Stimulated activated CD8-positive, alpha-beta memory T cell treated with anti-CD3 and anti-CD28 coated beads, Interleukin-15, amount 100 ng/mL, for 24 hours (primary cell): ENCODE data around the gene CACHD1.

ENCODE experiments used
- DNase-seq: peaks from one replicate; pipeline ENCODE4 v3.0.0-alpha.2; 2020; ENCODE audit warnings: low read depth

CACHD1 gene

DNA sequence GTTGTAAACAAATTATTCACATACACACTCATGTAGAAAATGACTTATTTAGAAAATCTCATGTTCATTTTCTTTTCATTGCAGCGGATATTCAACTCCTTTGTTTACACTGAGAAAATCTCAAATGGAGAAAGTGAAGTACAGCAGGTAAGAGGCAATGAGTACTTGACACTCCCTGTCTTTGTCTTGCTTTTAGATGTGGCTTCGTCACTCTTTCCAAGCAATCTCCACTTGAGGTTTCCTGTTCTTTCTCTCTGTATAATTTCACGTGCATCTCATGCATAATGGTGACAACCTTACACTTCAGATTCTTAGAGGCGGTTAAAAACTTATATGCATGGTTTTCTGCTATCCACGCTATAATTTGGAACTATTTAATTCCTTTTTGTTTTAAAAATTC is 80.6 kb downstream of the CACHD1 start:
- DNase-seq = no peak

DNA sequence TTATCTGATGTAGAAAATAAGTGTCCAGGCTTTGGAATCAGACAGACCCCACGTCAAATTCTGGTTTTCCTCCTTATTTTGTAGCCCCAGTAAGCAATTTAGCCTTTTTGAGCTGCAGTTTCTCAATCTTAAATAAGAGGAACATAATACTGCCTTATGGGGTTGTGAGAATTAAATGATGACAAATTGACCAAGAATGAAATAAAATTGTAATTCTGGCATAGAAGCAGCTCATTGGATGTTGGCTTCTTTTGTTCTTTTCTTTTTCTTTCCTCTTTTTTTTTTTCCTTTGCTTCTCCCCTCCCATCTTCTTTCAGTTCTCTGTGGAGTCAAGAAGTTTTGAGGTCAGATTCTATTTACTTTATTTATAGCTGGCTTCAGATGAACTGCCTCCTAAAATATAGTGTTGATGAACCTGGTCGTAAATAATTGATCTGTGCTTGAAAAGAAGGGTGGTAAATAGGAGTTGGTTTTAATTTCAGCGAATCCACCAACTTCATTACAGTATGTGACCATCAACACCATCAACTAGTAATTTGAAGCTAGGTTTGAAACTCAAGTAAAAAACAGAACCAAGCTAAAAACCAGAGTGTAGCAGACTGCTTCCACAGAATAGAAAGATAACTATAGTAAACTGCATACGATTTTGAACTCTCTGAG is 81.1 kb downstream of the CACHD1 start:
- no peak for DNase-seq

DNA sequence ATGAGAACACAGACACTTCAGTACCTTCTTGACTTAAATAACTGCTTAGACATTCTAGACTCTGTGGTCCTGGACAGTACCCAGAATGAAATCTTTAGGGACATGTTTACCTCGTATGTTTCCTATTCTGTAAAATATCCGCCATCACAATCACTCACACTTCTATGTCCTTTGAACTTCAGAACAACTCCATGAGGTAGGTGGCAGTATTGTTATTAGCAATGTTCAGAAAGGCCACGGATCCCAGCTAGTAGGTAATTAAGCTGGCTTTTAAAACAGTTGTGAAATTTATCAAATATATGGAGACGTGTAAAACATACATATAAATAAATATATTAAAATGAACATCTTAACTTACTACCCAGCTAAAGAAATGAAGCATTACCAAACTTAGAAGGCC is 83.4 kb downstream of the CACHD1 start:
- no peak for DNase-seq

DNA sequence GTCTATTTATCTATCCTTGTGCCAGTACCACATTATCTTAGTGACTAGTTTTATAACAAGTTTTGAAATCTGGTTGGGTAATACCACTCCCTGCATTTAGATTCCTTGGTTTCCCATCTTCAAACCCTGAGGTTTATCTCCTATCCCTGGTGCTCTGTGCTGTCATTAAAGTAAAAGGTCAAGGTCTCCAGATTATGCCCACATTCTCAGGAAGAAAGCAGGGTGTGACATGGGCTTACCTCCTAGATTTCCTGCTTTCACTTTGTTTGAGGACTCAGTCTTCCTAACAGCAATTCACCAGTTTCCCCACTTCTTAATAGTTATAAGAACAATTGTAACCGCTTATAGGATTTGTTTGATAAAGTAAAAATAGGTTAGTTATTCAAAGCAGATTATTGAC is 86.0 kb downstream of the CACHD1 start:
- no peak for DNase-seq

DNA sequence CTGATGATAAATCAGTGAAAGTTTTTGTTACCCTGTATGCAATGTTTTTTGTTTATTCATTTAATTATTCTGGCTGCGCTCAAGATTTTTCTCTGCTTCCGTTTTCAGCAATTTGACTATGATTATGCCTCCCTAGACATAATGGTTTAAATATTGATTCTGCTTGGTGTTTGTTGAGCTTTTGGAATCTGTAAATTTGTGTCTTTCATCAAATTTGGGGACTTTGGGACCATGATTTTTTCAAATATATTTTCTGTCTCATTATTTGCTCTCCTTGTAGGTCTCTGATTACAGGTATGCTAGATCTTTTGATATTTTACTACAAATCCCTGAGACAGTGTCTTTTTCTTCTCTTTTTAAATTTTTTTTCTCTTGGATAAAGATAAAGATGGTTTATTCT is 92.1 kb downstream of the CACHD1 start:
- DNase-seq = no peak

DNA sequence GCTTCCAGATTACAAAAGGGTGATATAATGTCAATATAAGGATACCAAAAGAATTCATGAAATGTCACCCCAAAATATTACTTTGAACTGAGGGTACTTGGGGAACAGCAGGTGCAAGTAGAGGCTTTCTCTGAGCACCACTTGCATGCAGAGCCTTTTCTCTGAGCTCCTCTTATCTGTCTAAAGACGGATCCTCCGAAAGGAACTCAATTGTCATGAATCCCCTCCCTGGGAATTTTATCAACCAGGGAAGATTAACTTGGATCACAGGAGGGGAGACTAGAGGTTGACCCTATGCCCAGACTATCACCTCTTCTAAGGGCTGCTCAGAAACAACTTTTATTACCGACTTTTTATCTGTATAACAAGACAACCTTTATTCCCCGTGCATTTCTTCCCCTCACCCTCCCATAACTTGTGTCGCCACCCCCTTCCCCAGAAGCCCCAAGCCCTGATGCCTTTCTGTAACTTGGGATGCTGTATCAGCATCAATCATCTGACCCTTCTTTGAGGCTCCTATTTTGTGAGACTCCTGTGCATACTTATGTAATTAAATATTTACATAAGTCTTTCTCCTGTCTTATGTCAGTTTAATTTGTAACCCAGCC is 94.1 kb downstream of the CACHD1 start:
- DNase-seq = no peak

DNA sequence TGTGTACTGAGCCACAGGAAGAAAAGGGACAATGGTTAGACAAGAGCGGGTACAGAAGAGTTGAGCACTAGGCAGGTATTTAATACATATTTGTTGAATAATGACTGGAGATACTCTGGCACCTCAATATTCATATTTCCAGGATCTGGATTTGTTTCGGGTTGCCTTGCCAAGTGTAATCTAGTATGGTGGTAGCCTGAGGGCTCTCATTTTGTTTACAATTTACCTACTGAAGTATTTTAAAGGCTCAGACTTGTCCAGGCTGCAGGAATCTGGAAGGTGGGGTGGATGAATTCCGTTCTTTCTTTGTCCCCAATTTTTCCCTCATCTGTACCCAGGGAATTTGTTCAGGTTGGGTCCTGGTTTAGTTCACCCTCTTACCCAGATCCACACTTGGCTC is 95.0 kb downstream of the CACHD1 start:
- DNase-seq = no peak

DNA sequence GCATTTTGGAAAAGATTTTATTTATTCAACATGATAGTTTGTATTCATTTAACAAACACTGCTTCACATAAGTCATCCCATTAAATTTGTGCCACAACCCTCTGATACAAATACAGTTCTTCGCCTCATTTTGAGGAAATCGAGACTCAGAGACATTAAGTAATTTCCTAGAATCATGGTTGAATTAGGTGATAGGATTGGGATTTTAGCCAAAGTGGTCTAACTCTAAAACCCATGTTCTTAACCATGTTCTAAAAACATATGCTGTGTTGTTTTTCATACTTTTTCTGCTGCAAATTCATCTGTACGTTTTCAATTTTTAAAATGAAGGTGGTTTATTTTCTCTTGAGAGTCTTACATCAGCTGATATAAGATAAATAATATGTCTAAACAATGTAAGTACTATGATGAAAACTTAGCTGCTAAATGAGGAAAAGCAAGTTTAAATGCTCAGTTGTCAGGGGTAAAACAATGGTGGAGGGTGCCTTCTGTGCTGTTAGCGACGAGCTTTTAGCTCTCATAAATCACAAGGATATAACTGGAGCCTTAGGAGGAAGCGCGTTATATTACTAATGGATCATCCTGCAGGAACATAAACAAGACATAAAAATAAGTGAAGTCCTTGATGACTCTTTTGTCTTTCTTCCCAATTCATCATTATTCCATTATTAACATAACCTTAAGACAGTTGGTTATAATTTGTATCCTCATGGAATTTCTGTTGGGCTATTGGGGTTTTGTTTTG is 97.7 kb downstream of the CACHD1 start:
- DNase-seq = no peak

DNA sequence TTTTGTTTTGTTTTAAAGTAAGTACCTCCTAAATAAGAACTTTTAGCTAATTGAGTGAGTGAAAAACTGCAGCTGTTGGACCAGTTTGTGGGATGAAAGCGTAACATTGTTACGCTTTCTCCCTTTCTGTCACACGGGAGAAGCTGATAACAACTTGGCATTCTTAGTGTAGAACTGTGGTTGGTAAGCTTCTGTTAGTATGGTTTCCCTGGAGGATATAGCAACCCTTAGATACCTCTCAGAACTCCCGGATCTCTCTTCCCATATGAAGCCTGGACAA is 98.2 kb downstream of the CACHD1 start:
- no peak for DNase-seq

DNA sequence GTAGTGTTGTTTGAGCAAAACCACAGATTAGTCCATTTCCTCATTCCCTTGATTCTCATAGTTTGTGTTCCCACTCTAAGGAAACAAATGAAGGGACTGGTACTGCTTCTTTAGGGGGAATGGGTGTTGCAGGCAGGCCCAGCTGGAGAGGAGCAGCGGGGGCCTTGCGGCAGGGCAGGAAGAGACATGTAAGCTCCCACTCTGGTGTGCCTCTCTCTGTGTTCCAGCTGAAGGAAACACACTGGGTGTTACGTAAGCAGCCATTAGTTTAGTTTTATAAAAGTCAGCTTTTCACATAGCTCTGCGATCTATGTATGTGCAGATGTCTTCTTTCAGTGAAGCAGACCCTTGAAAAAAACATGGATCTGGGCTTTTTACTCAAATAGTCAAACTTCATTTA is 99.5 kb downstream of the CACHD1 start:
- no peak for DNase-seq

DNA sequence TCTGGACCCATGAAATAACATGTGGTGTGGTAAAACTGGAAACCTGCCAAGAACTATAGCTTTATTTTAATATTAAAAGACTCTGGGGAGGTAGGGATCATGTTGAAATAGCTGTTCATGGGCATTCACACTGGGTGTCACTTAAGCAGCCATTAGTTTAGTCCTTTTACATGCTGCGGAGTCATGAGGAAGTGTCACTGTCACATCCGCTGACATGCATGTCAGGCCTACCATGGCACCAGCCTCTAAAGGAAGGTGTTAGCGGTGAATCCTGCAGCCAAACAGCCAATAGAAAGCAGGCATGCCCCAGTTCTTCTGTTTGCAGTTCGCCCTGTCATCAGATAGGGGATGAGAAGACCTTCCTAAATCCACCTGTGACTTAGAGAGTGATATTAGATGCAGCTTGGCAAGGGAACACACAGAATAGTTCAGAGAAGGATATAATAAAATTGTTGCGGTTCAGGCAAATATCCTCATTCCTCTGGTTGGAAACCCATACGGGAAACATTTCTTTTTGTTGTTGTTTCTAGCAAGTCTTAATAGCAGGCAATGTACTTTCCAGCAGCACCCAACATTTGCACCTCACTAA is 100.4 kb downstream of the CACHD1 start:
- no peak for DNase-seq

DNA sequence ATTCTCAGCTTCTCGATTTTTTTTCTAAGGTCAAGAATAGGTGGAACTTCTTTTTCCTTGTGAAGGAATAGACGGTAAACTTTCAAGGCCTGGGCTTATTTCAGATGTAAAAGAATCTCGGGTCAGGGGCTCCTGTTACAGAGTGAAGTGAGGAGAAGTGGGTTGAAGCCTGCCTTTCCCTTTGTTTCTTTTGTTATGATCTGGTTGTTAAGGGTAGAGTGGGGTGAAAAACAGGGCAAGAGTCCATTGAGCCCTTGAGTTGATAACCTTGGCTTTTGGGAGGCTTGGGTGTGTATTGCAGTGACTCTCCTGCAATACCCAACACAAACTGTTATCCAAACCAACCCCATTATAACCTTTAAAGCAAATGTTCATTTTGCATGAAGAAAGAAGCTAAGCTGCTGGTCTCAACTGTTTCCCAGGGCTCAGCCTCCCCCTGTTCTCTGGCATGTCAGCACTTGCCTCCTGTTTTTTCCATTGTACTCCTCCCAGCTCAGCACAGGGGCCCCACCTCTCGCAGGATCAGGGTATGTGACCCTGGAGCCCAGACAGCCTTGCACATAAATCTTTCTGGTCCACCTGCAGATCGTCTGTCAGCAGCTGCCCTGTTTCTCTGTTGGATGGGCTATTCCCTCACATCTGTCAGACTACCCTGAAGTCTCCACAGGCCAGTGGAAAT is 102.4 kb downstream of the CACHD1 start:
- DNase-seq = no peak

DNA sequence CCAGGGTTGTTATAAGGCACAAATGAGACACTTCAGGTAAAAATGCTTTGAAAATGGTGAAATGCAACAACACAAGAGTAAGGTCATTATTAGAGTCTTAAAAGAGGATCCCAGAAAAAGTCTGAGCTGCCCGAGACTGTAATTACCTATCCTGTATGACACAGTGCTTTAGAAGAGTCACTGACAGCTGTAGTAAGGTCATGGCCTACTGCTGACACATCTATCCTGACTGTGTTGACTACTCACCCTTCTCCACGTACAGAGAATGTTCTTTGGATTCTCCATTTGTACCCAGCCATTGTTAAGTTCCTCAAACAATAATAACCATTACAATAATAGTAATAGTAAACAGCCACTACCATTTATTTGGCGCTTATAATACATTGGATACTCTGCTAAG is 104.4 kb downstream of the CACHD1 start:
- no peak for DNase-seq

DNA sequence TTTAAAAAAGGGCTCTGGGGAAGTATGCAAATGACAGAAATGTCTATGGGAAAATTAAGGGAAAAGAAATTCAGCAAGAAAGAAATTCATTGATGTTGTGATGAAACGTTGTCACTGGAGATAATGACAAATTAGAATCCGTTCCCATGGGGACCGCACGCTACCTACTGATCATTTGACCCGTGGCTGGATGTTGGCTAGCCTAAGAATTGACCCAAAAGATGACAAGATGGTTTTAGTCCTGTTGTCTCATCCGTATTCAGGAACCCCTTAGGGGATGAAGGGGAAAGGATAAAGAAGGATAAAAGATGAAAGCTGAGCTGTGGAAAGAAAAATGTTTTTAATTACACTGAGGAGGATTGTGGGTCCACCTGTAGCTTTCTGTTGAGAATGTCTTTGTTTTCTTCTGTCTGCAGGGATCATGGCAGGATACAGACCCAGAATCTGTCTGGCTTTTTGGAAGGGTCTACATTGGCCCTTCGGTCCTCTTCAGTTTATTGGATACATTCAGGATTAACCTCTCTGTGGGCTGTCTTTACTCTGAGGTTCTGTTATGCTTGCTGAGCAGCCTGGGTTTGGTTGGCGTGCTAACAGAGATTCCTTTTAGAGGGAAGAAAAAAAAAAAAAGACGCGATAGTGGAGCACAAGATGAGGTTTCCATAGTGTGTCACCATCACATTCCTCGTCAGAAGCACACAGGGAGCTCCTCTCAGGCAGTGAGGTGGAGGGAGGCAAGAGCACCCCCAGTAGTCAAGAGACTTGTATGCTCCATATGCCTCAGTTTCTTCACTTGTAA is 106.2 kb downstream of the CACHD1 start:
- DNase-seq = no peak

DNA sequence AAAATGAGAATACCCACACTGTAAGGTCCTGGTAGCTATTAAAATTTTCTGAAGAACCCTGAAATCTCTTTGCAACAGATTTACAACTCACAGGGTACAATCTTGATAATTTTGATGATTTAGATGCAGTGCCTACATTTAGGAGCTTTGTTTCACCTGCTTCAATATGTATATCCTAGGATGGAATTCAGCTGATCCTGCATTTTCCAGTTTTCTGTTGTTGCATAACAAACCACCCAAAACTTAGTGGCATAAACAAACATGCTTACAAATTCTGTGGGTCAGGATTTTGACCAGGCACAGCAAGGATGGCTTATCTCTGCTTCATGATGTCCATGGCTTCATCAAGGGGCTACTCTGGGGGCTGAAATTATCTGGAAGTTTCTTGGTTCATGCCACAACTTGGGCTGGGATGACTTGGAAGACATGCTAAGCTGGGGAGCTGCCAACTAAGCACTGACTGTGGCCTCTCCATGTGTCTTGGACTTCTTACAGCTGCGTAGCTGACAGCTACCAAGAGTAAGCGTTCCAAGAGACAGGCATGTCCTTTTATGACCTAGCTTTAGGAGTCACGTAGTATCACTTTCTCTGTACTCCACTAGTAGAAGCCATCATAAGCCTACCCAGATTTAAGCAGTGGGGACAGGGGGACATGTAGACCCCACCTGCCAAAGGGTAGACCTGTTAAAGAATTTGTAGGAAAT is 108.5 kb downstream of the CACHD1 start:
- no peak for DNase-seq

DNA sequence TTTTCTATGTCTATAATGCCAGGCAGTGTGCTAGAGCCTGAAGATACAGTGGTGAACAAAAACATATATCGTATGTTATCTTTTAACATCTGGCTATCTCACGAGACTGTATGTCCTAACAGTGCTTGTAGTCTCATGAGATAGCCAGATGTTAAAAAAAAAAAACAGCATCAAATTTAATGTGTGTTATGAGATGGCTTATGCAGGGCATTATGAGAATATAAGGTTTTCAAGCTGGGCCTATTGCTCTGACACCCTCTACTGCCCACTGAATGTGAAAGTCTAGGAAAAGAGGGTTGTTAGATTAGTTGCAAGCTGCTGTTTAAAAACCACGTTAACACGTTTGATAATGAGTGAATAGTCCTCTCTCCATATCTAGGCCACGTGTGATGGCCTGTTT is 109.8 kb downstream of the CACHD1 start:
- no peak for DNase-seq

DNA sequence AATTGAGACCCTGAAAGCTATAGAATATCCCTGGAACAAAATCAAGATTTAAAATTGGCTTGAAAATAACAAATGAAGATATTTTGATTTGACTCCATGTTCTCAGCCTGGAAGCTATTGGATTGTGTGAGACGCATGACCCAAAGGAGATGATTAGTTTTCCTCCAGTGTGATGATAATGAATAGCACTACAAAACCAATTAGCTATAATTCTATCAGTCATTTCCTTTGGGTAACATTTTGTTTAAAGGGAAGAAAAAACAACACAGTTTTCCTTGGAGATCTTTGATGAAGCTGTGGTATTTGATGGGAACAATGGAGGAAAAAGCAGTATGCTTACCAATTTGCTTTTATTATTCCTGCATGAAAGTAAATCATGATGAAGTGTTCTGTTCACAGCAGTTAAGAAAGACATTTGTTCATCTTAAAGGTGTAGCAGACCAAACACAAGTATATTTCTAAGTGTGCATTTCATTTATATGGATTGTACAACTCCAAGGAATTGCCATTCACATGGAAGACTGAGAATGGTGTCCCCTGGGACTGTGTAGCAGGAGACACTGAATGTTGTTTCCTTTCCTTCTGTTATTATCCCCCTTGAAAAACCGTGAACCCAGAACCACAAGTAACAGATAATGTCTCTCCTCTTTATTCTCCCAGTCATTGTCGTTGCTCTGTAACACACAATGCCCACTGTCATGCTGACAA is 111.4 kb downstream of the CACHD1 start:
- no peak for DNase-seq

DNA sequence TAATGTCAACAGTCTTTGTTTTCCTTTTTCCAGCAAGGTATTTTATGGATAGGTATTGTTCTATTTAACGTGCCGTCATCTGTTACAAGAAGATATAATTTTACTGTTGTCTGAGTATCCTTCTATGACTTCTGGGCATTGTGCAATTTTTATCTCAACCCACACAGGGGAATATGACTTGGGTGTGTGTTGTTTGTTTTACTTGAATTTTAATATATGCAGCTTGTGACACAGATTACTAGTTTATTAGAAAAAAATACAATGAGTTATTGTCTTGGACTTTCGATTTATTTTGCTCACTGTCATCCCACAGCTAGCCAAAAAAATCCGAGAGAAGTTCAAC is 111.9 kb downstream of the CACHD1 start:
- no peak for DNase-seq

DNA sequence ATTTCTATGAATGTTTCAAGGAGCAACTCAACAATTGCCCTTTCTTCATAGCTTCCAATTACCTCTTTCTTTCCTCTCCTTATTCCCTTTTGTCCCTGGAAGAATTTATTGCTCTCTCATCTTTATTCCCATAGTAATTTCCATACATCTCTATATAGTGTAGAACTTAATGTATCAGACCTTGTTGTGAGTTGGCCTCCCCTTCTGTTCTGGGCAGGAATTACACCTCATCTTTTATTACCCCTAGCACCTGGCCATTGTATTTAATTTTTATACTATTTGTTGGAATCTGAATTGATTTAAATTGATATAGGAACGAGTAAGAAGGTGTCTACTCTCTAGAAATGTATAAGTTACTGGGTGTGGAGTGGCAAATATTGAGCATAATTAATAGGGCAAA is 114.5 kb downstream of the CACHD1 start:
- DNase-seq = no peak

DNA sequence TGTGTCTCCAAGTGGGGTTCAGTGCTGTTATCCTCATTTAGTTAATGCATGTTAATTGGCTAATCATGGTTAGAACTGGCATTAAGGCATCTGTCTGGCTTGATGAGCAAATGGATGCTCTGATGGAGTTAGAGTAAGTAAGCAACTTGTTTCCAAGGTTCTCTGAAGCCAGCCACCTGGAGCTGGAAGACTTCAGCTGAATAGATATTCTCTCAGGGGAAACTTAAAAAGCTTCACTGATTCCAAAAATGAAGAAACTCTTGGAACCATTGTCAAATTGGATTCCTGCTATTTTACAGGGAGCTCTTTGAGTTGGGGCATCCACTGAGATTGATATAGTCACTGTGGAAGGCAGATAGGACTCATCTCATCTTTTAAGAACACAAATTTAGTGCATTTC is 118.9 kb downstream of the CACHD1 start:
- no peak for DNase-seq

DNA sequence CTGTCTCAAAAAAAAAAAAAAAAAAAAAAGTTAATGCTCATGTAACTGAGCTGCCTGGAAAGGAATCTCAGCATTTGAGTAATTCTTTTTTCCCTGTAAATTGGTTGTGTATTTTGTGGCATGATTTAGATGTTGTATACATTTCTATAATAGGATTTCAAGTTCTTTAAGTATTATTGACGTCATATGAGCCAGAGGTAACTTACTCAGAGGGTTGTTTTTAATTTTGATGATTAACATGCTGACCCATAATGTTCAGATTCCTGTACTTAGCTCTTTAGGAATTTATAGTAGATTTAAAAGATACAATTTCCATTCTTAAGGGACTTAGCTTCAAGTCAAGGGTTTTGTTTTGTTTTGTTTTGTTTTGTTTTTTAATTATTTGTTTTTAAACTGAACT is 120.4 kb downstream of the CACHD1 start:
- no peak for DNase-seq
